ENCODE results near the gene PARP15. TPM values are rescaled to one million over a fixed set of nuclear protein-coding genes. Genes with fewer than 3 reads are reported as not detected.

PARP15 gene
- total and polyA plus RNA-seq, 2 of the 4 experiments (the other 2 are of a cell fraction), result 0.10 TPM; not detected in 1

DNA sequence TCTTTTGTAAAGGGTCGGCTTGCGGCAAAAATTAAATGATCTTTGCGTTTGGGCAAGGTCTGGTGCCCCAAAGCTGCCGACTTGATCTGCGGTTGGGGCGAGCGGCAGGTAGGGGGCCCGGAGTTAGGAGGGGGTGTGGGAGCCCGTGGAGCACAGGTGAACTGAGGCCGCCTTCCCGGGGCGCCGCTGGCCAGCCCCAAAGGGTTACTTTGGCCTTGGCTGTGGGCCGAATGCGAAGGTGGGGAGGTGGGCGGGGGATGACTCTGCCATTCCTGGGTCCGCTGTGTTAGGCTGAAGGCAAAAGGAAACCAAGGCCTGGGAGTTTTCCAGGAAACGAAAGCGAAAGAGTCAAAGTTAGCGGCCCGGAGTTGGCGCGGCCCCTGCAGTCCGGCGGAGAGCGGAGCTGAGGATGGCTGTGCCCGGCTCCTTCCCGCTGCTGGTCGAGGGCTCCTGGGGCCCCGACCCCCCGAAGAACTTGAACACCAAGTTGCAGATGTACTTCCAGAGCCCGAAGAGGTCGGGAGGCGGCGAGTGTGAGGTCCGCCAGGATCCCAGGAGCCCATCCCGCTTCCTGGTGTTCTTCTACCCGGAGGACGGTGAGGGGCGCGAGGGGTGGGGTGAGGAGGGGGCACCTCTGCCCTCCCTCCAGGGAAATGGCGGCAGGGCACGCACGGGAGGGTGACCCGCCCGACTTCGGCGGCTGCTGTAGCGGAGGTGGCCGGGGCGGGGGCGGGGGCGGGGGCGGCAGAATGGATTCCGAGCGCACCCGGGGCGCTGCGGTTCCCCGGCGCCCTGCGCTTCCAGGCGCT, 103.2 kb downstream of the PARP15 start, which contains the start of gene PARP14 (continued):
- peak; percentile 23; the same call in 1 of the 2 replicates for TF ChIP-seq NFE2L2 (IDR thresholded peaks at IDR 0.05; ENCODE audit: low read depth, low read length)

DNA sequence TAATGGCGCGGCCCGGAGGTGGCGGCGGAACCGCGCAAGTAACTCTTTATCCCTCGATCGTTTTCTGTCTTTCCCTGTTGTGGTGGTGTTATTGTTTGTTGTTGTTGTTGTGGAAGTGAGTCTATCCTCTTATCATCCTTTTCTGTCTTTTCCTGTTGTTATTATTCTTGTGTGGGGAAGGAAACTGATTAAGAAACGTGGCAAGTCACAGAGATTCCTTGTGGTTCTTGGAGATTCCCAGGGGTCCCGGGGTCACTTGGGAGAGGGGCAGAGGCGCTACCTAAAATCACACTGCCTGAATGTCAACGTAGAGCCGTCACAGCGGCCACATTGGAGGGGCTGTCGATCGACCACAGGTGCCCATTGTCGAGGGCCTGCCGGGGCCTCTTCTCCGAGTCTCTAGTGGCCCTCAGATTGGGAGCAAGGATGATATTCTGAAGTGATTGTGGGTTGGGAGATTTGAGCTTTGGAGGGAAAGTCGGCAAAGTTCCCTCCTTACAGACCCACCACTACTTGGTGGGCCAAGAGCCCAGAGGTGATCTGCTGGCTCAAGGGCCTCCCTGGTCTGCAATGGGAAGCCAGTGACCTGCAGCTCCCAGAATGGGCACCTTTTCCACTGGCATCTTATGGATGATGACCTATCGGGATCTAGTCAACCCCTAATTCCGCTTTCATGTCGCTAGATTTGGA, 104.0 kb downstream of the PARP15 start:
- Histone ChIP-seq H3K36me3 (ENCODE audit: control insufficient read depth, insufficient read depth, low read length) (no peaks in the 10 kb centered on the region), H2AFZ (replicated peaks; ENCODE audit: low read length, poor library complexity) (peak overlapping the region; percentile 93), H2AK9ac (replicated peaks; ENCODE audit: low read depth, low read length, poor library complexity) (peak overlapping the region; percentile 56), H3K4me3 (ENCODE audit: insufficient read depth, low read depth, low read length) (peak overlapping the region; percentile 99), H3K27me3 (ENCODE audit: control insufficient read depth, insufficient read depth, low read length) (no peaks in the 10 kb centered on the region), H3K56ac (ENCODE audit: extremely low read depth, insufficient read depth, low read length) (peak overlapping the region; percentile 60; the same call in 1 of the 2 replicates), H4K5ac (ENCODE audit: low read depth, low read length) (peak overlapping the region; percentile 80), H2BK20ac (ENCODE audit: low read depth, low read length) (0 out of 2 replicates have a peak overlapping the region, but pooled peaks have one; percentile 16), H3K4ac (ENCODE audit: low read depth, low read length) (peak overlapping the region; percentile 62; the same call in 1 of the 2 replicates), H3K14ac (replicated peaks; ENCODE audit: low read depth, low read length) (peak overlapping the region; percentile 85), H2AK5ac (ENCODE audit: low read depth, low read length) (peak overlapping the region; percentile 14; the same call in 1 of the 2 replicates), H3K18ac (ENCODE audit: low read depth, low read length) (peak overlapping the region; percentile 83), H3K4me1 (ENCODE audit: control insufficient read depth, insufficient read depth, low read length) (peaks cover 13% of the 10 kb centered on the region), H4K8ac (ENCODE audit: low read depth in 2 of 2, low read length in 2 of 2) (peak overlapping the region; percentile 55 to 81; a peak in 3 of 4 replicates), H4K91ac (ENCODE audit: insufficient read depth, low read depth, low read length) (peak overlapping the region; percentile 5), H2BK5ac (ENCODE audit: low read depth, low read length, poor library complexity, severe bottlenecking) (peak overlapping the region; percentile 46), H3K23ac (ENCODE audit: low read depth, low read length) (peak overlapping the region; percentile 93), H4K20me1 (ENCODE audit: insufficient read depth, low read length) (no peaks in the 10 kb centered on the region), H3K9me3 (ENCODE audit: control insufficient read depth, insufficient read depth, low read length) (no peaks in the 10 kb centered on the region), H3K4me2 (ENCODE audit: low read depth, low read length) (peak overlapping the region; percentile 84), H2BK15ac (ENCODE audit: low read depth, low read length) (no peak overlapping the region), H3K9me1 (ENCODE audit: insufficient read depth, low read length) (peaks cover 4% of the 10 kb centered on the region; the same call in 1 of the 2 replicates), H3K27ac (ENCODE audit: insufficient read depth, low read length) (peak overlapping the region; percentile 48), H2BK120ac (ENCODE audit: low read depth, low read length) (peak overlapping the region; percentile 49; the same call in 1 of the 2 replicates), H3K79me1 (ENCODE audit: low read depth in 1 of 2, low read length in 2 of 2) (peaks cover 12 to 17% of the 10 kb centered on the region in 2 experiments), H3K9ac (ENCODE audit: low read depth, low read length) (peak overlapping the region; percentile 88)
- TF ChIP-seq CEBPB (IDR thresholded peaks at IDR 0.05; ENCODE audit: low read depth, low read length) (no peak), RCOR1 (IDR thresholded peaks at IDR 0.05; ENCODE audit: insufficient replicate concordance, low read length) (peak; percentile 81)
- ATAC-seq (ENCODE audit: low read depth), result no peak
- 36% methylated on average over 5 of the region's 24 CpGs; no CpG with 5 or more reads in 1 of the 2 experiments for WGBS, 2 experiments (ENCODE audit: extremely low coverage in 2 of 2, insufficient read length in 1 of 2)
- in situ Hi-C loops (cut with MboI; ENCODE audit: low sequenced_read_pairs), result no loop called here
- ChIA-PET CTCF (interaction anchor here (0.6 to 1.2 kb wide), 2 partner anchors 15 to 27 kb away, joined by 3 read pairs; no protein-coding TSS in a partner anchor), POLR2A (ENCODE audit: unreplicated experiment) (interaction anchor here (0.6 kb wide), 1 partner anchor 60 kb away, joined by 4 read pairs; no protein-coding TSS in a partner anchor)
- no peak for DNase-seq
- dilution Hi-C loops (cut with HindIII; ENCODE audit: low sequenced_read_pairs, unreplicated experiment), result no loop called here
- BruUV-seq (replicated peaks), result no TSS peak
- intact Hi-C loops (cut with micrococcal nuclease), result loop anchor here (5.0 to 10.0 kb wide), 2 partner anchors 113 to 346 kb away; partner anchors contain the start of genes HSPBAP1, SEMA5B and SLC49A4
